ENCODE data around the gene RCBTB1.

GRCh38 chr13:49584771-49585182, 581 bp downstream of the RCBTB1 start:
- no peak for TF ChIP-seq EP300 (IDR thresholded peaks at IDR 0.05)
- TF ChIP-seq CTCF (IDR thresholded peaks at IDR 0.05) = no peak
- TF ChIP-seq POLR2AphosphoS5 (IDR thresholded peaks at IDR 0.05) = no peak
- TF ChIP-seq POLR2A (IDR thresholded peaks at IDR 0.05) = no peak
